HepG2 (cell line): ENCODE measurements around the gene ANK3. TPM values are rescaled to one million over a fixed set of nuclear protein-coding genes. Genes with fewer than 3 reads are reported as not detected.

ENCODE experiments used
- ATAC-seq: fragments of 200-7000 bp; cut with Tn5 transposase; 3 replicates; pipeline ENCODE4 v1.9.1; 2020; ENCODE audit warnings: mild to moderate bottlenecking, moderate library complexity
- BruUV-seq: library from RNA; stranded (reverse); fragments of 400-500 nt; replicated peaks from 2 replicates; lab custom pipeline; 2021; lab: Mats Ljungman, UMichigan
- CTCF ChIA-PET: fragments of 300-600 bp; formaldehyde crosslinking; extraction: SDS; loops from one replicate; lab custom pipeline; 2021; ENCODE audit warnings: low total read pairs, inconsistent platforms, low intra/inter-chr PET ratio; lab: Yijun Ruan, JAX
- POLR2A ChIA-PET: fragments of 350-600 bp; sonication (Branson Sonifier 250); formaldehyde crosslinking; loops from one replicate; lab custom pipeline; 2020; ENCODE audit warnings: antibody characterized with exemption, inconsistent platforms; lab: Yijun Ruan, JAX
- DNase-seq: peaks from one replicate; pipeline ENCODE4 v3.0.0-alpha.2; 2015; ENCODE audit warnings: low spot score
- FAIRE-seq: peaks from 3 replicates; lab custom pipeline; 2011; peaks lifted over from hg19 to GRCh38; lab: Jason Lieb, UNC
- H2AFZ ChIP-seq: one replicate; pipeline ENCODE4 v1.6.1; 2011; ENCODE audit warnings: low read length, inconsistent platforms
- H3K27ac ChIP-seq: fragments of 300-600 bp; 3 replicates; pipeline ENCODE4 v1.8.0; 2011; ENCODE audit warnings: mixed run types, mild to moderate bottlenecking, mixed read lengths, low read length, inconsistent platforms; ENCODE audit not compliant: insufficient read depth; ENCODE audit errors: extremely low read length
- H3K27me3 ChIP-seq, 2 experiments: fragments of 200-600 bp in 1 of 2; 2 replicates in 1 of 2; 3 replicates in 1 of 2; pipeline versions ENCODE4 v1.6.0 to v1.8.0; 2011; ENCODE audit warnings: low read length in 2 of 2, mild to moderate bottlenecking in 2 of 2, moderate library complexity in 2 of 2, inconsistent platforms in 1 of 2; ENCODE audit not compliant: insufficient read depth in 2 of 2, control insufficient read depth in 1 of 2
- H3K36me3 ChIP-seq, 2 experiments: fragments of 200-600 bp in 1 of 2; replicated peaks in 1 of 2; 2 replicates in 1 of 2; 3 replicates in 1 of 2; pipeline versions ENCODE4 v1.5.1 to v1.8.0; 2011; ENCODE audit warnings: low read length in 2 of 2, inconsistent platforms in 1 of 2; ENCODE audit not compliant: insufficient read depth in 2 of 2, control insufficient read depth in 1 of 2
- H3K4me1 ChIP-seq: 2 replicates; pipeline ENCODE4 v1.5.1; 2012; ENCODE audit warnings: low read length, inconsistent platforms; ENCODE audit not compliant: insufficient read depth
- H3K4me2 ChIP-seq: 2 replicates; pipeline ENCODE4 v1.6.0; 2011; ENCODE audit warnings: low read depth, low read length, inconsistent platforms
- H3K4me3 ChIP-seq, 3 experiments: fragments of 200-600 bp in 1 of 3; sonication (generic), shearing (Covaris generic) in 1 of 3; replicated peaks in 1 of 3; 2 replicates each; pipeline ENCODE4 v1.5.1; 2011 to 2016; ENCODE audit warnings: low read length in 3 of 3, inconsistent platforms in 2 of 3, low read depth in 2 of 3, mild to moderate bottlenecking in 2 of 3, control low read depth in 1 of 3, mixed read lengths in 1 of 3; ENCODE audit not compliant: insufficient read depth in 1 of 3
- H3K79me2 ChIP-seq: one replicate; pipeline ENCODE4 v1.6.1; 2011; ENCODE audit warnings: low read length, inconsistent platforms; ENCODE audit not compliant: insufficient read depth
- H3K9ac ChIP-seq: 2 replicates; pipeline ENCODE4 v1.6.0; 2011; ENCODE audit warnings: mild to moderate bottlenecking, low read depth, low read length, inconsistent platforms; ENCODE audit not compliant: insufficient read depth
- H3K9me3 ChIP-seq: 2 replicates; pipeline ENCODE4 v1.5.1; 2012; ENCODE audit warnings: mild to moderate bottlenecking, low read length
- H4K20me1 ChIP-seq: 2 replicates; pipeline ENCODE4 v1.6.0; 2011; ENCODE audit warnings: inconsistent platforms, mild to moderate bottlenecking, low read length, moderate library complexity; ENCODE audit not compliant: insufficient read depth
- CENPT ChIP-seq: sonication (generic); formaldehyde crosslinking; IDR thresholded peaks from 2 replicates; pipeline ENCODE4 v1.8.0; 2022; ENCODE audit warnings: low read depth, mild to moderate bottlenecking, moderate library complexity, missing genetic modification reagents
- DR1 ChIP-seq: sonication (generic); formaldehyde crosslinking; IDR thresholded peaks from 2 replicates; pipeline ENCODE4 v1.8.0; 2021; ENCODE audit warnings: mild to moderate bottlenecking, missing genetic modification reagents, inconsistent platforms
- EEA1 ChIP-seq: sonication (generic); formaldehyde crosslinking; IDR thresholded peaks from 2 replicates; pipeline ENCODE4 v1.5.1; 2020; ENCODE audit warnings: mild to moderate bottlenecking, missing genetic modification reagents, borderline replicate concordance
- FLYWCH1 ChIP-seq: sonication (generic); formaldehyde crosslinking; IDR thresholded peaks from 2 replicates; pipeline ENCODE4 v1.8.1; 2023; ENCODE audit warnings: mild to moderate bottlenecking, missing genetic modification reagents
- FOXC1 ChIP-seq: sonication (generic); formaldehyde crosslinking; IDR thresholded peaks from 2 replicates; pipeline ENCODE4 v1.8.0; 2022; ENCODE audit warnings: mild to moderate bottlenecking, missing genetic modification reagents, borderline replicate concordance
- GABPB1 ChIP-seq: IDR thresholded peaks from 2 replicates; pipeline ENCODE4 v1.6.1; 2016; ENCODE audit warnings: mild to moderate bottlenecking, missing genetic modification reagents, moderate library complexity, missing compliant biosample characterization
- MAFK ChIP-seq, 2 experiments: IDR thresholded peaks in 1 of 2; conservative IDR thresholded peaks in 1 of 2; 2 replicates each; pipeline ENCODE4 v1.6.1; 2011; ENCODE audit warnings: improper control_type of control experiment in 2 of 2, low read length in 2 of 2
- MATR3 ChIP-seq: sonication (generic); formaldehyde crosslinking; IDR thresholded peaks from 2 replicates; pipeline ENCODE4 v1.4.0; 2020; ENCODE audit warnings: missing genetic modification reagents
- SMARCE1 ChIP-seq: fragments of 450-650 bp; IDR thresholded peaks from 2 replicates; pipeline ENCODE4 v1.6.1; 2017; ENCODE audit warnings: borderline replicate concordance
- ZFP37 ChIP-seq: sonication (generic); formaldehyde crosslinking; IDR thresholded peaks from 2 replicates; pipeline ENCODE4 v1.4.0; 2020; ENCODE audit warnings: missing genetic modification reagents, borderline replicate concordance
- ZMYM4 ChIP-seq: sonication (generic); formaldehyde crosslinking; IDR thresholded peaks from 2 replicates; pipeline ENCODE4 v1.8.1; 2023; ENCODE audit warnings: mild to moderate bottlenecking, missing genetic modification reagents
- ZNF501 ChIP-seq: sonication (generic); formaldehyde crosslinking; IDR thresholded peaks from 2 replicates; pipeline ENCODE4 v1.5.1; 2020; ENCODE audit warnings: mild to moderate bottlenecking, moderate library complexity, missing genetic modification reagents
- ZSCAN12 ChIP-seq: sonication (generic); formaldehyde crosslinking; IDR thresholded peaks from 2 replicates; pipeline ENCODE4 v1.9.0; 2021; ENCODE audit warnings: mild to moderate bottlenecking, missing genetic modification reagents
- WGBS: methylation state at CpG from one replicate; pipeline ENCODE4 v1.1.6; 2017; ENCODE audit warnings: low lambda C conversion rate; 5-methylcytosine and 5-hydroxymethylcytosine counted together
- in situ Hi-C: cut with HindIII; loops from 2 replicates; pipeline ENCODE4 v1.10.0; 2017; ENCODE audit warnings: low pct_unique_long_range_greater_than_20kb; ENCODE audit not compliant: extremely low pct_ligation_motif_present
- intact Hi-C: fragments of 100-400 bp; cut with micrococcal nuclease; formaldehyde crosslinking; loops from one replicate; pipeline ENCODE4 v1.10.0; 2022; ENCODE audit not compliant: unreplicated experiment
- polyA plus RNA-seq, 8 experiments: library from polyadenylated mRNA; depleted of rRNA in 3 of 8; stranded (reverse) in 7 of 8; unstranded in 1 of 8; fragments of >200 nt; fragmentation: Illumina TruSeq in 4 of 8; extraction: Trizol in 4 of 8; gene quantifications; 2 replicates each; pipeline versions ENCODE4 v1.2.1 to v1.2.3, GENCODE V29; 2011 to 2016; ENCODE audit warnings: low read depth in 4 of 8, missing spikeins in 1 of 8, mixed read lengths in 1 of 8; ENCODE audit not compliant: insufficient read depth in 1 of 8
- total RNA-seq, 5 experiments: library from RNA; depleted of rRNA; stranded (reverse); fragments of >200 nt; fragmentation: Illumina TruSeq; extraction: Trizol; gene quantifications; 2 replicates each; pipeline ENCODE4 v1.2.3, GENCODE V29; 2016; ENCODE audit warnings: low read depth in 1 of 5
- TF ChIP-seq, protein P1 (sequence below): sonication (generic); formaldehyde crosslinking; IDR thresholded peaks from 2 replicates; pipeline ENCODE4 v1.4.0; 2020; ENCODE audit warnings: missing genetic modification reagents, mild to moderate bottlenecking, borderline replicate concordance
- TF ChIP-seq, protein P2 (sequence below): sonication (generic); formaldehyde crosslinking; IDR thresholded peaks from 2 replicates; pipeline ENCODE4 v1.4.0; 2020; ENCODE audit warnings: missing genetic modification reagents

The ANK3 gene
- total and polyA plus RNA-seq, 2 of the 13 experiments (the other 11 are each of a cell fraction or from before 2014, with no cell fraction given) = not detected

DNA sequence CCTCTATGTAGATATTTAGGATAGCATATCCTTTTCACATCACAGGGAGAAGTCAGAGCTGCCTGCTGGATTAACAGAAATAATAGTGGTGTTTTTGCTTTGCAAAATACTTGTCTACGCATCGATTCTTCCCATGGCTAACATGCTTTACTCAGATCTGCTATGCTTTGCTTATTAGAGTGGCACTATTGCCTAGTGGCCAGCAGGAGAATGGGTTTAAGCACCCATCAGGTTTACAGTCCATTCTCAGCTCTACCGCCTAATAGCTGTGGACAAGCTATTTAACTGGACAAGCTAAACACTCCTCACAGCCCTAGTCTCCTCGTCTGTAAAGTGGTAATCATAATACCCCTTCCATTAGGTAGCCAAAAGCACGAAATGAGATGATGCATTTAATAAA lies 265.1 kb downstream of the ANK3 start (continued):
- no peak for TF ChIP-seq GABPB1 (CRISPR knock-in tag)

DNA sequence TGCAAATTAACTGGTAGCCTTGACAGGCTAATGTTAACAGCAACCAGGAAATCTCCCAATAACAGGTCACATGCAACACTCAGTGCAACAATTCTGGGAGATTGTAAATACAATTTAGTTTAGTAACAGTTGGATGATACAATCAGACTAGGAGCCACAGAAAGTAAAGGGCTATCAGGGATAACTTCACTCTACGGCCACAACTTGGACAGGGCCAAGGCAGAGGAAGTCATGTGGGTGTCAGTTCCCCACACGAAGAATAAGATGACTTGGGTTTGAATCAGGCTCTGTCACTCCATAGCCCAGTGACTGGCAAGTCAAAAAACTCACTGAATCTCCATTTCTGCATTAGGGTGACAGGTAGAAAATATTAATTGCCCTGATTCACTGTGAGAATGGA lies 266.0 kb downstream of the ANK3 start:
- Histone ChIP-seq H4K20me1 (no peaks in the 10 kb centered on the region), H3K4me1 (no peaks in the 10 kb centered on the region), H2AFZ (no peak overlapping the region), H3K4me3 (no peak overlapping the region), H3K4me2 (no peak overlapping the region), H3K27me3 (no peaks in the 10 kb centered on the region), H3K79me2 (no peaks in the 10 kb centered on the region), H3K9me3 (no peaks in the 10 kb centered on the region), H3K36me3 (no peaks in the 10 kb centered on the region), H3K9ac (no peak overlapping the region), H3K27ac (no peak overlapping the region)
- BruUV-seq = no TSS peak
- TF ChIP-seq DR1 (CRISPR knock-in tag) (no peak), ZNF501 (CRISPR knock-in tag) (no peak), EEA1 (CRISPR knock-in tag) (no peak)
- CTCF ChIA-PET = no interaction called here
- in situ Hi-C loops = no loop called here
- intact Hi-C loops = no loop called here
- WGBS = 0% methylated on average over 2 of the region's 2 CpGs
- FAIRE-seq (no peak), DNase-seq (no peak), ATAC-seq (no peak)
- POLR2A ChIA-PET = no interaction called here

DNA sequence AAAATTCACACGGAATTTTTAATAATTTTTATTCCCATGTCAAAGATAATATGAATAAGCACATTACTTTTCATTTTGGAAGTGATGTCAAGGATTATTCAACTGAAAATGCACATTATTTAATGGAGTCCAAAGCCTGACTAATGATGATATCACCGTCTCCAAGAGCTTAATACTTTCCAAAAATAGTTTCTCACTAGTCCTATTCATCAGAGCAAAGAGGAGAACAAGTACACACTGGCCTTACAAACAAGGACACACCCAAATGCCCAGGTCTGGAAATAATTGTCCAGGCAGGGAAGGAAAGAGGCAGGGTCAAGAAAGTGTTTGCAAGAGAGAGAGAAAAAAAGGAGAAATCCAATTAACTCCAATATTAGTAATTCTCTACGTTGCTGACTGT lies 266.5 kb downstream of the ANK3 start:
- Histone ChIP-seq H3K9me3 (no peaks in the 10 kb centered on the region), H2AFZ (no peak overlapping the region), H3K4me2 (no peak overlapping the region), H3K79me2 (no peaks in the 10 kb centered on the region), H3K9ac (no peak overlapping the region), H4K20me1 (no peaks in the 10 kb centered on the region), H3K27ac (no peak overlapping the region), H3K4me3 (no peak overlapping the region), H3K36me3 (no peaks in the 10 kb centered on the region), H3K27me3 (no peaks in the 10 kb centered on the region), H3K4me1 (no peaks in the 10 kb centered on the region)
- DNase-seq (no peak), FAIRE-seq (no peak), ATAC-seq (no peak)
- intact Hi-C loops (no loop called here), in situ Hi-C loops (no loop called here)
- BruUV-seq = no TSS peak
- CTCF ChIA-PET = no interaction called here
- WGBS = 2% methylated on average over 3 of the region's 3 CpGs
- POLR2A ChIA-PET = no interaction called here
- TF ChIP-seq, protein P1, sequence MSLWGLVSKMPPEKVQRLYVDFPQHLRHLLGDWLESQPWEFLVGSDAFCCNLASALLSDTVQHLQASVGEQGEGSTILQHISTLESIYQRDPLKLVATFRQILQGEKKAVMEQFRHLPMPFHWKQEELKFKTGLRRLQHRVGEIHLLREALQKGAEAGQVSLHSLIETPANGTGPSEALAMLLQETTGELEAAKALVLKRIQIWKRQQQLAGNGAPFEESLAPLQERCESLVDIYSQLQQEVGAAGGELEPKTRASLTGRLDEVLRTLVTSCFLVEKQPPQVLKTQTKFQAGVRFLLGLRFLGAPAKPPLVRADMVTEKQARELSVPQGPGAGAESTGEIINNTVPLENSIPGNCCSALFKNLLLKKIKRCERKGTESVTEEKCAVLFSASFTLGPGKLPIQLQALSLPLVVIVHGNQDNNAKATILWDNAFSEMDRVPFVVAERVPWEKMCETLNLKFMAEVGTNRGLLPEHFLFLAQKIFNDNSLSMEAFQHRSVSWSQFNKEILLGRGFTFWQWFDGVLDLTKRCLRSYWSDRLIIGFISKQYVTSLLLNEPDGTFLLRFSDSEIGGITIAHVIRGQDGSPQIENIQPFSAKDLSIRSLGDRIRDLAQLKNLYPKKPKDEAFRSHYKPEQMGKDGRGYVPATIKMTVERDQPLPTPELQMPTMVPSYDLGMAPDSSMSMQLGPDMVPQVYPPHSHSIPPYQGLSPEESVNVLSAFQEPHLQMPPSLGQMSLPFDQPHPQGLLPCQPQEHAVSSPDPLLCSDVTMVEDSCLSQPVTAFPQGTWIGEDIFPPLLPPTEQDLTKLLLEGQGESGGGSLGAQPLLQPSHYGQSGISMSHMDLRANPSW (CRISPR knock-in tag) = no peak
- TF ChIP-seq FLYWCH1 (CRISPR knock-in tag) (no peak), FOXC1 (CRISPR knock-in tag) (no peak), MATR3 (CRISPR knock-in tag) (no peak), MAFK (conservative IDR thresholded peaks at IDR 0.05 in 1 of 2, IDR thresholded peaks at IDR 0.05 in 1 of 2; ENCODE audit: low read length in 2 of 2) (no peak), ZMYM4 (no peak), CENPT (CRISPR knock-in tag) (no peak), SMARCE1 (no peak), ZFP37 (no peak), ZSCAN12 (no peak)
- TF ChIP-seq, protein P2, sequence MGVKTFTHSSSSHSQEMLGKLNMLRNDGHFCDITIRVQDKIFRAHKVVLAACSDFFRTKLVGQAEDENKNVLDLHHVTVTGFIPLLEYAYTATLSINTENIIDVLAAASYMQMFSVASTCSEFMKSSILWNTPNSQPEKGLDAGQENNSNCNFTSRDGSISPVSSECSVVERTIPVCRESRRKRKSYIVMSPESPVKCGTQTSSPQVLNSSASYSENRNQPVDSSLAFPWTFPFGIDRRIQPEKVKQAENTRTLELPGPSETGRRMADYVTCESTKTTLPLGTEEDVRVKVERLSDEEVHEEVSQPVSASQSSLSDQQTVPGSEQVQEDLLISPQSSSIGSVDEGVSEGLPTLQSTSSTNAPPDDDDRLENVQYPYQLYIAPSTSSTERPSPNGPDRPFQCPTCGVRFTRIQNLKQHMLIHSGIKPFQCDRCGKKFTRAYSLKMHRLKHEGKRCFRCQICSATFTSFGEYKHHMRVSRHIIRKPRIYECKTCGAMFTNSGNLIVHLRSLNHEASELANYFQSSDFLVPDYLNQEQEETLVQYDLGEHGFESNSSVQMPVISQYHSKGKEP (CRISPR knock-in tag) = no peak
